Natural killer cell (primary cell): Measurements from ENCODE around the gene SMIM38. TPM values are rescaled to one million over a fixed set of nuclear protein-coding genes. Genes with fewer than 3 reads are reported as not detected.

Source experiments
- ATAC-seq, 3 donors: fragments of 150-1000 bp in 2 of 3; fragments of 200-7000 bp in 1 of 3; cut with Tn5 transposase; 1 replicate in 1 of 3; 2 replicates in 2 of 3; pipeline ENCODE4 v1.10.0; 2021; ENCODE audit warnings: mild to moderate bottlenecking in 2 of 3, moderate library complexity in 2 of 3
- DNase-seq, 2 donors: peaks; one replicate each; pipeline versions ENCODE4 v3.0.0 to v3.0.0-alpha.2; 2013 to 2021; ENCODE audit warnings: mixed read lengths in 1 of 2
- H3K27ac ChIP-seq: one replicate; pipeline ENCODE4 v1.5.1; 2013; ENCODE audit warnings: mild to moderate bottlenecking, low read length
- H3K27me3 ChIP-seq: one replicate; pipeline ENCODE4 v1.6.1; 2013; ENCODE audit warnings: low read length; ENCODE audit not compliant: control insufficient read depth, insufficient read depth
- H3K36me3 ChIP-seq: one replicate; pipeline ENCODE4 v1.6.1; 2013; ENCODE audit warnings: low read length; ENCODE audit not compliant: control insufficient read depth, insufficient read depth
- H3K4me1 ChIP-seq: one replicate; pipeline ENCODE4 v1.6.1; 2013; ENCODE audit warnings: low read length; ENCODE audit not compliant: control insufficient read depth, insufficient read depth
- H3K4me3 ChIP-seq: one replicate; pipeline ENCODE4 v1.5.1; 2013; ENCODE audit warnings: low read length
- H3K9me3 ChIP-seq: one replicate; pipeline ENCODE4 v1.6.1; 2013; ENCODE audit warnings: low read length; ENCODE audit not compliant: control insufficient read depth, insufficient read depth
- H3K27ac Mint-ChIP-seq, 2 donors: one replicate each; pipeline ENCODE4 v1.8.0; 2022; ENCODE audit warnings: mild to moderate bottlenecking in 2 of 2, mixed read lengths in 2 of 2, moderate library complexity in 1 of 2
- H3K27me3 Mint-ChIP-seq, 2 donors: one replicate each; pipeline ENCODE4 v1.8.0; 2022; ENCODE audit warnings: low read depth in 2 of 2, mixed read lengths in 2 of 2
- H3K36me3 Mint-ChIP-seq: one replicate; pipeline ENCODE4 v1.8.0; 2022; ENCODE audit warnings: mixed read lengths
- H3K4me1 Mint-ChIP-seq, 2 donors: one replicate each; pipeline ENCODE4 v1.8.0; 2022; ENCODE audit warnings: mixed read lengths in 2 of 2
- H3K4me3 Mint-ChIP-seq: one replicate; pipeline ENCODE4 v1.8.0; 2022; ENCODE audit warnings: mild to moderate bottlenecking, moderate library complexity, mixed read lengths
- H3K9me3 Mint-ChIP-seq, 2 donors: one replicate each; pipeline ENCODE4 v1.8.0; 2022; ENCODE audit warnings: mixed read lengths in 2 of 2
- WGBS: methylation state at CpG from one replicate; pipeline ENCODE4 v1.1.7; 2013; ENCODE audit warnings: missing lambda C conversion rate; ENCODE audit not compliant: insufficient coverage; 5-methylcytosine and 5-hydroxymethylcytosine counted together
- intact Hi-C: fragments of 100-400 bp; cut with micrococcal nuclease; formaldehyde crosslinking; loops from one replicate; pipeline ENCODE4 v1.14.2; 2022
- total RNA-seq, 4 donors: library from RNA; stranded (reverse); fragments of 120-200 nt in 1 of 4; gene quantifications; one replicate each; pipeline versions ENCODE4 v1.2.3 to v1.2.4, GENCODE V29; 2013 to 2022
- TF ChIP-seq, protein P1 (sequence below): fragments of 200-600 bp; IDR thresholded peaks from one replicate; pipeline ENCODE4 v1.8.0; 2022; ENCODE audit warnings: antibody characterized with exemption

The SMIM38 gene
- total RNA-seq, 3 donors from 2014 or later (not counting 1 experiment from before 2014, with no cell fraction given), result 0.23 to 0.42 (median 0.40) TPM

DNA sequence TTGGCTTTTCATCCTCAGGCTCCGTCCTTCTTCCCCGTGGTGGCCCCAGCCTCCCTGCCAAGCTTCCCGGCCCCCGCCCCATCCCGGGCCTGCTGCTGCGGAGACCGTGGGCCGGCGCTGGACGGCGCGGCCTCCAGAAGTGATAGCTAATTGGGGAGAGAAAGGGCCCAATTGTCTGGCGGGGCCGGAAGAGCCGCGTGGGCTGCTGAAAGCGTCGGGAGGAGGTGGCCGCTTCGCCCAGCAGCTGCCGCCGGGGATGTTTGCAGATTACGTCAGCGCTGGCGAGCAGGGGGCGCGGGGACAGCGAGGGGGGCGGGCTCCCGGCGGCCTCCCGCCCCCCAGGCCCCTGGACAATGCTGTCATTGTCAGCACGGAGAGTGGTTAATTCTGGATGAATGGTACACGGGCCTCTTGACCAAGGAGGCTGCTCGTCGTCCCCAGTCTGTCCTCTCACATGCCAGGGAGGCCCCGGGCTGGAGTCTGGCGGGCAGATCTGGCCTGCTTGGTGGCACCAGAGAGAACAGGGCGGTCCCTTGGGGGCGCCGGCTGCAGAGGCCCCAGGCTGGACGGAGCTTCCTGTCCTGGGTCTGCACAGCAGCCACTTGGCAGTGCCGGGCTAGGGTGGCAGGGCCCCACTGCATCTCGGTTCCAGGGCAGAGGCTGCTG, 1.6 kb downstream of the SMIM38 start:
- intact Hi-C loops, result no loop called here
- Mint-ChIP-seq H3K4me1 (no peaks in the 10 kb centered on the region), H3K27ac (no peak overlapping the region), H3K9me3 (no peaks in the 10 kb centered on the region), H3K4me3 (no peak overlapping the region), H3K36me3 (no peaks in the 10 kb centered on the region), H3K27me3 (peaks cover 0 to 4% of the 10 kb centered on the region in 2 donors)
- 45% methylated on average over 44 of the region's 44 CpGs for WGBS
- Histone ChIP-seq H3K27me3 (peaks cover 2% of the 10 kb centered on the region), H3K27ac (no peak overlapping the region), H3K4me1 (no peaks in the 10 kb centered on the region), H3K9me3 (no peaks in the 10 kb centered on the region), H3K36me3 (no peaks in the 10 kb centered on the region), H3K4me3 (no peak overlapping the region)
- TF ChIP-seq, protein P1, sequence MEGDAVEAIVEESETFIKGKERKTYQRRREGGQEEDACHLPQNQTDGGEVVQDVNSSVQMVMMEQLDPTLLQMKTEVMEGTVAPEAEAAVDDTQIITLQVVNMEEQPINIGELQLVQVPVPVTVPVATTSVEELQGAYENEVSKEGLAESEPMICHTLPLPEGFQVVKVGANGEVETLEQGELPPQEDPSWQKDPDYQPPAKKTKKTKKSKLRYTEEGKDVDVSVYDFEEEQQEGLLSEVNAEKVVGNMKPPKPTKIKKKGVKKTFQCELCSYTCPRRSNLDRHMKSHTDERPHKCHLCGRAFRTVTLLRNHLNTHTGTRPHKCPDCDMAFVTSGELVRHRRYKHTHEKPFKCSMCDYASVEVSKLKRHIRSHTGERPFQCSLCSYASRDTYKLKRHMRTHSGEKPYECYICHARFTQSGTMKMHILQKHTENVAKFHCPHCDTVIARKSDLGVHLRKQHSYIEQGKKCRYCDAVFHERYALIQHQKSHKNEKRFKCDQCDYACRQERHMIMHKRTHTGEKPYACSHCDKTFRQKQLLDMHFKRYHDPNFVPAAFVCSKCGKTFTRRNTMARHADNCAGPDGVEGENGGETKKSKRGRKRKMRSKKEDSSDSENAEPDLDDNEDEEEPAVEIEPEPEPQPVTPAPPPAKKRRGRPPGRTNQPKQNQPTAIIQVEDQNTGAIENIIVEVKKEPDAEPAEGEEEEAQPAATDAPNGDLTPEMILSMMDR, result no peak
- no peak for DNase-seq
- no peak for ATAC-seq

DNA sequence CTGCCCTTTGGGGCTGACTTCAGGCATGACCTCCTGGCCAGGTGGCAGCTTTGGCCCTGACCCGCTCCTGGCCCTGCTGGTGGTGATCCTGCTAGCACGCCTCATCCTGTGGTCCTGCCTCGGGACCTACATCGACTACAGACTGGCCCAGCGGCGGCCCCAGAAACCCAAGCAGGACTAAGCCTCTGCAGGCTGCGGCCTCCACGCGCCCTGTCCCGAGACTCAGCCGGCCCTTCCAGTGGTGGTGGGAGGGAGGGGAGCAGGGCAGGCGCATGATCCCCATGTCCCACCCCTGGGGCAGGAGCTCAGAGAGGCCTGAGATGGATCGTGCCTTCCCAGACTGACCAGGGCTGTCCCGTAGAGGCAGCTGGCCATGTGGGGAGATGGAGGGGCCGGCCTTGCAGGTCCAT, 2.1 kb downstream of the SMIM38 start:
- 95% methylated on average over 15 of the region's 15 CpGs for WGBS
- Histone ChIP-seq H3K4me3 (no peak overlapping the region), H3K27me3 (peaks cover 2% of the 10 kb centered on the region), H3K4me1 (no peaks in the 10 kb centered on the region), H3K9me3 (no peaks in the 10 kb centered on the region), H3K27ac (no peak overlapping the region), H3K36me3 (no peaks in the 10 kb centered on the region)
- intact Hi-C loops, result no loop called here
- peaks cover 0 to 1% of the 10 kb centered on the region in 2 donors for H3K9me3 Mint-ChIP-seq
- H3K4me3 Mint-ChIP-seq, result no peak overlapping the region
- DNase-seq (no peak), ATAC-seq (no peak)
- no peaks in the 10 kb centered on the region for H3K4me1 Mint-ChIP-seq
- TF ChIP-seq, protein P1, result no peak
- H3K27ac Mint-ChIP-seq, result no peak overlapping the region
- H3K27me3 Mint-ChIP-seq, result peaks cover 0 to 8% of the 10 kb centered on the region in 2 donors
- H3K36me3 Mint-ChIP-seq, result no peaks in the 10 kb centered on the region

DNA sequence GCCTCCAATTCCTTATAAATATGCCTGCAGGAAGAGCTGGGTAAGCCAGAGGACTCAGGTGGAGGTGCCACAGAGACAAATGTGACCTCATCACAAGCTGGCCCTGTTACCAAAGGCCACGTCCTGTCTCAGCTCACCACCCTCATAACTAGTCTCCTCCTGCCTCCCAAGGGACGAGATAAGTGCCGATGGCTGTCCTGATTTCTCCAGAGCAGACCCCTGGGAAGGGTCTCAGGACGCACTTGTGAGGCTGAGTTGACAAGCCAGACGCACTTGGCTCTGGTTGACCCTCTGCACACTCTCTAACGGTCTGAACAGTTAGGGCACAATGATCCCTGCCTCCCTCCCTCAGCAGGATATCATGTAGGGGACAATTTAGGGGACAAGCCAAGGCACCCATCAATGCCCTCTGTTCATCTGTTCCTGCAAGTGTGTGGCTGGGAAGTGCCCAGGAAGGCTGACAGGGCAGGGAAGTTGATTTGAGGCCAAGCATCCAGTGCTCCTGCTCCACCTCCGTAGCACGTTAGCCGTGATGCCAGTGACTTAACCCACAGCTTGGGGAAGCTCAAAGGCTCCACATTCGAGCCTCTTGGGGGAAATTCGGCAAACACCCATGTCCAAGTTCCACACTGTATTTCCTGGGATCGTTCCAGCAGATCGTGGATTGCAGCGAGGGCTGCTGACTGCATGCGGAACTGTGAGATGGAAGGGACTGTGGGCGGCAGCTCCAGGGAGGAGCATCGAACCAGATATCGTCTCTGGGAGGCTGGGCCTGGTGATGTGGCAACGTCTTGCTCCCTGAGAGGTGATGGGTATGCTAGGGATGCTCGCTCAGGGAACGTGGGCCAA, 2.8 kb downstream of the SMIM38 start:
- intact Hi-C loops, result no loop called here
- Mint-ChIP-seq H3K9me3 (peaks cover 0 to 2% of the 10 kb centered on the region in 2 donors), H3K27me3 (peaks cover 0 to 13% of the 10 kb centered on the region in 2 donors), H3K36me3 (no peaks in the 10 kb centered on the region), H3K4me3 (no peak overlapping the region), H3K27ac (no peak overlapping the region), H3K4me1 (no peaks in the 10 kb centered on the region)
- 89% methylated on average over 21 of the region's 21 CpGs for WGBS
- DNase-seq (no peak), ATAC-seq (no peak)
- Histone ChIP-seq H3K27me3 (peaks cover 2% of the 10 kb centered on the region), H3K27ac (no peak overlapping the region), H3K9me3 (no peaks in the 10 kb centered on the region), H3K4me3 (no peak overlapping the region), H3K4me1 (no peaks in the 10 kb centered on the region), H3K36me3 (no peaks in the 10 kb centered on the region)
- TF ChIP-seq, protein P1, result no peak
